GM21515 (cell line): Measurements from ENCODE around the gene BHLHE41.

Source experiments
- ATAC-seq: cut with Tn5 transposase; IDR thresholded peaks from one replicate; pipeline ENCODE4 v1.9.1; 2021; ENCODE audit not compliant: unreplicated experiment

BHLHE41 gene

DNA sequence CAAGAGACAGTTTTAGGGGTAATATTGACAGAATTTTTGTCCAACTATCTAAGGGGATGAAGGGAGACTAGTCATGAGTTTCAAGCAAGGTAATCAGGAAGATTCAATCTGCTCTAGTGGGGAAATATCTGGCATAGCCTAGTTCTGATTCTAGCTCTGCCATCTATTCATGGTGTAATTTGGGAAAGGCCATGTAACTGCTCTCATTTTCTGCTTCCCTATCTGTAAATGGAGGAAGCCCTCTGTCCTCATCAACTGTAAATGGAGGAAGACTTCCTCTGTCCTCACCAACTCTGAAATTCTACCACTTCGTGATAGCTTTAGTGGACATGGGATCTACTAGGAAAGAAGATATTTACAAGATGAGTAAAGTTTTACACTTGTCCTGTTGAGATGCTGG lies 37.9 kb downstream of the BHLHE41 start:
- no peak for ATAC-seq

DNA sequence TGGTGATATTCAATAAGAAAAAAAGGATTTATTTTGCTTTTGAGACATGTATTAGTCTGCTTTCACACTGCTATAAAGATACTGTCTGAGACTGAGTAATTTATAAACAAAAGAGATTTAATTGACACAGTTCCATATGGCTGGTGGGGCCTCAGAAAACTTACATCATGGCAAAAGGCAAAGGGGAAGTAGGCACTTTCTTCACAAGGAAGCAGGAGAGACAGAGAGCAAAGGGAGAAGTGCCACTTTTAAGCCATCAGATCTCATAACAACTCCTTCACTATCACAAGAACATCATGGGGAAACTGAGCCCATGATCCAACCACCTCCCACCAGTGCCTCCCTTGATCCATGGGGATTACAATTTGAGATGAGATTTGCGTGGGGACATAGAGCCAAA lies 43.9 kb downstream of the BHLHE41 start:
- ATAC-seq: no peak

DNA sequence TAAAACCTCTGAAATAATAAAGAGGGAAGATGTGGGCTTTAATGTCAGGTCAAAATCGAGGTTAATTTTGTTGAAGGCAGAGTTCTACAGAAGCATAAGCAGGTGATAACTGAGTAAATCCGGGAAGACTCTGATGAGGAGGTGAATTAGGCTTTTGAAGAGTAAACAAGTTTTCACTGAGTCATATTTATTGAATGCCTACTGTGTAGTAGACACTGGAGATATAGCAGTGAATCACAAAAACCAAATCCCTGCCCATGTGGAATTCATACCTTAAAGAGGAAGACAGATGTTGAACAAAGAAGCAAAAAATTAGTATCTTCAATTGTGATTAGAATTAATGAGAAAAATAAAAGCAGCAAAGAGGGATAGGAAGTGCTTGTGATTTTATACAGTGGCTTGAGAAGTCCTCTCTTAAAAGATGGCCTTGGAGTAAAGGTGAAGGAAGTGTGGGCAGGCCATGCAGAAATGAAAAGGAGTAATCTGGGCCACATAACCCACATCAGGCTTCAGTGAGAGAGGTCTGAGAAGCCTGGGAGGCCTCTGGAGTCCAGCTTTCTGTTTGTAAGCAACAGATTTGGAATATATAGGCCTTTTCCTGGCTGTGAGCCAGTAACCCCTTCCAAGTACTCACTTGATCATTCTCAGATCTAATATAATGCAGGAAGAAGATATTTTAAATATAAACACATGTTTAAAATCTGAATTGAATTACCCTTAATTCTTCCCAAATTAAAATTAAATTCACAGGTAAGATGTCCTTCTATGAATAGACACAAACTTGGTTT lies 46.7 kb downstream of the BHLHE41 start:
- ATAC-seq: no peak
